ENCODE data around the gene KLF18.
"Not testable (repeated sequence)": the region's sequence is repeated elsewhere in the genome, so short reads cannot be mapped to it uniquely, and the experiment has no call there.

KLF18 gene

DNA sequence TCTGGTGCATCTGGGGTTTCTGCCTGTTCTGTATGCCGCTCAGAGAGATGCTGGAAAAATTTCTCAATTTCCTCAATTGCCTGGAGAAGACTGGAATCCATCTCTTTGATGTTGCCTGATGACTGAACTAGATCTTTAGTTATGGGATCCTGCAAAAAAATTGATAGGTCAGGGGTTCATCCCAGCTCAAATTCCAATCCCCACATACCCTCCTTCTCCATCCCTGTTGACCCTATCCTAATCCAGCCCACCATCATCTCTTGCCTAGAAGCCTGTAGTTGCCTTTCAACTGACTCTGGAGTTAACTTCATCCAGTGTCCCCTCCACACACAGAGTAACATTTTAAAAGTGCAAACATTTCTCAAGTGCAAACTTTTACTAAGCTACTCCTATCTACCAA is at the start of gene KLF18:
TSS of gene KLF18 (minus strand) at position 101 of the 400 bp plus-strand sequence. CDS start at position 101, 0 bp downstream.
- no peak for DNase-seq
- intact Hi-C loops (cut with DNase I): no loop called here

DNA sequence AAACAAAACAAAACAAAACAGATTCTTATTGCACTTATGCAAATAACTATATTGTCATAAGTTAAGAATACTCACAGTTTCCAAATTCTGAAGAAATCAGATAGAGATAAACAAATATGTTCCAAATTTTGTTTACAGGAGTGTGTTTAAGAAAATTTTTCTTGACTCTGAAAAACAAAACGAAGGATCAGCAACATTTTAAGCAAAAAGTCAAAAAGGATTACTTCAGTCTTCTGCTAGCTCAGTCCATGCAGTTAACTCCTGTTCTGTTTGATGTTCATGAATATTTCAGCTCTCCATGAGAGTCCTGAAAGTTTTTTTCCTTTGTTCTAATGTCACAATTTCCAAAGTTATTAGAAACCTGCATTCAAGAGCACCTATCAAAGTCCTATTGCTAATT is 33.2 kb upstream of the KLF18 start:
- intact Hi-C loops (cut with DNase I): no loop called here
- DNase-seq: no peak

GRCh38 chr1:44170281-44170823 is 28.9 kb upstream of the KLF18 start:
- DNase-seq: no peak
- intact Hi-C loops (cut with DNase I): no loop called here

DNA sequence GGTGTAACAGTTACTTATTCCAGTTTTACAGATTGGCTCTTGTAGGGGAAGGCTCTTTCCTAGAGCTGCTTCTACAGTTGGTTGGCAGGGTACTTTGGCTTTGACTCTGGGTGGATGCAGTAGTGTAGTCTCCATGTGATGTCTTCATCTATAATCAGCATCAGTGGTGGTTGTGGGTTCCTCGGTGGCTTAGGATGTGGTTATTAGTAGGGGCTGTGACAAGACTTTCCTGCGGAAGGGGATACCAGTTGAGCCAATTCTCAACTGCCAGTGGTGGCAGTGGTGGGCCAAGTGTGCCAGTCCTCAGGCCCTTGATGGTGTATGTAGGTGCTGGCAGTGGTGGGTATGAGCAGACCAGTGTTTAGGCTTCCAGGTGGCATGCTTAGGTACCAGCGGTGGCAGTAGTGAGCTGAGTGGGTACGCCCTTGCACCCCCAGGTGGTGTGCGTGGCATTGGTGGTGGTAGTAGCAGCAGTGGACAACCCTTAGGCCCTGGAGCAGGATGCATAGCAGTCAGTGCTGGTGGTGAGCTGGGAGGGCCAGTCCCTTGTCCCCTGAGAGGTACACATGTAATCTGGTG is 27.2 kb upstream of the KLF18 start:
- DNase-seq: no peak
- intact Hi-C loops (cut with DNase I): no loop called here

DNA sequence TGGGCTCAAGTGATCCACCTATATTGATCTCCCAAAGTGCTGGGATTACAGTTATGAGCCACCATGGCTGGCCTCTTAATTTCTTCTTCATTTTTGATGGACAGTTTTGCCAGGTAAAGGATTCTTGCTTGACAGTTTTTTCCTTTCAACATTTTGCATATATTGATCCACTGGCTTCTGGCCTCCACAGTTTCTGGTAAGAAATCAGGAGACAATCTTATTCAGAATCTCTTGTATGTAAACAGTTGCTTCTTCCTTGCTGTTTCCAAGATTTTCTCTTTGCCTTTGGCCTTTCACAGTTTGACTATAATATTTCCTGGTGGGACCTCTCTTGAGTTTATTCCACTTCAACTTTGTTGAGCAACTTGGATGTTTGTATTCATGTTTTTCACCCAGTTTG is 20.1 kb upstream of the KLF18 start:
- peak in 1 of 10 donors; percentile 2 for DNase-seq
- intact Hi-C loops (cut with DNase I): no loop called here

DNA sequence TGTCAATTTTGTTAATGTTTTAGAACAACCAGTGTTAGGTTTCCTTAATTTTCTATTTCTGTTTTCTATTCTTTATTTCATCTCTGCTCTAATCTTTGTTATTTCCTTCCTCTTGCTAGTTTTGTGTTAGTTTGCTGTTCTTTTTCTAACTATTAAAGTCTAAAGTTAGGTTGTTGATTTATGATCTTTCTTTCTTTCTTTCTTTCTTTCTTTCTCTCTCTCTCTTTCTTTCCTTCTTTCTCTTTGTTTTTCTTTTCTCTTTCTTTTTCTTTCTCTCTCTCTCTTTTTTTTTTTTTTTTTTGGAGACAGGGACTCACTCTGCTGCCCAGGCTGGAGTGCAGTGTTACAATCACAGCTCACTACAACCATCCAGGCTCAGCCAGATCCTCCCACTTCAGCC is 17.4 kb upstream of the KLF18 start:
- intact Hi-C loops (cut with DNase I): no loop called here
- DNase-seq: no peak

DNA sequence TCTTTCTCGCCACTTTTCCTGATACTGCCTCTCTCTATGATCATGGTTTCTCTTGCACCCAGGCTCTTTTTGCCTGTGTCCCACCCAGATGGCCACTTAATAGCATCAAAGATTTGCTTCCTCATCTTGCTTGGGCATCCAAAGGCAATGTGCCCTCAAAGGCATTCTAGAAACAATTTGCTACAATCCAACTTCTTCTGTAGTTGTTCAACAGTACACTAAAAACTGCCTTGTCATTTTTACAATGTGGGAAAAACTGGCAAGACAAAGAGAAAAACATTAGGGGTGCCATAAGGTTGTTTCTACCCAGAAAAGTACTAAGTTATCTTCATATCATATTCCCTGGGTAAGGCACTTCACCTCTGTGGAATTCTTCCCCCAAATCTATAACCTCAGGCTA is 16.5 kb upstream of the KLF18 start:
- intact Hi-C loops (cut with DNase I): no loop called here

GRCh38 chr1:44154049-44154448 is 12.6 kb upstream of the KLF18 start:
- intact Hi-C loops (cut with DNase I): no loop called here
- peak in 1 of 10 donors; percentile 24 for DNase-seq

More for the DNA sequence above, 16.5 kb upstream of the KLF18 start:
- DNase-seq: no peak

DNA sequence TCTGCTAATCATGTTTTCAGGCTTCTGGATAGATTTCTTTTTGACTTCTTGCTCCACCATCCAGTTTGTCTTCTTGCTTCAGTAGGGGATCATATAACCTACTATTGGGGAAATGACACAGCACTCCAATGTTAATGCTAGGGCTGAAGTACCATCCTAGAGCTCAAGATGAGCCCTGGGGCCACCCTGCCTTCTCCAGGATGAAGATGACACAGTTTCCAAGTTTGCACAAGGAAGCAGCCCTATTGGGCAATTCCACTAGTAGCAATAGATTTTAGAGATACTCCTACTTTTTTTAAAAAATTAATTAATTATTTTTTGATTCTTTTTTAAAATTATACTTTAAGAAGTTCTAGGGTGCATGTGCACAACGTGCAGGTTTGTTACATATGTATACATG is 11.3 kb upstream of the KLF18 start:
- no peak for DNase-seq
- intact Hi-C loops (cut with DNase I): no loop called here

- DNase-seq: no peak
- intact Hi-C loops (cut with DNase I): no loop called here
These were observed 10.4 kb upstream of the KLF18 start for GRCh38 chr1:44151808-44152207.

DNA sequence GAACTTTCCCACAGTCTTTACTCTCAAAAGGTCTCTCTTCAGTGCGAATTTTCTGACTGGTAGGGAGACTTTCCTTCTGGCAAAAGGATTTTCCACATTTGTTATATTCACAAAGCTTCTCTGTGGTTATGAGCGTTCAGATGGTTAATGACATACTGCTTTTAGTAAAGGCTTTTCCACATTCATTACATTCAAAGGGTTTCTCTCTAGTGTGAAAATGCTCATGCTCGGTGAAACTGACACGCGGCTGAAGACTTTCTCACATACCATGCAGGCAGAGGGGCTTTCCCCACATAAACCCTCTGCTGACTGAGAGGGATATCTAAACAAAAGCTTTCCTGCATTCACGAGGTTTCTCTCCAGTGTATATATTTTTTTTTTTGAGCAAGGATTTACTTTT is 9.9 kb upstream of the KLF18 start:
- intact Hi-C loops (cut with DNase I): no loop called here
- peak in 1 of 10 donors; percentile 11 for DNase-seq

- peak in 1 of 10 donors; percentile 5 for DNase-seq
- intact Hi-C loops (cut with DNase I): no loop called here
These were observed 6.2 kb upstream of the KLF18 start for GRCh38 chr1:44147582-44147981.

DNA sequence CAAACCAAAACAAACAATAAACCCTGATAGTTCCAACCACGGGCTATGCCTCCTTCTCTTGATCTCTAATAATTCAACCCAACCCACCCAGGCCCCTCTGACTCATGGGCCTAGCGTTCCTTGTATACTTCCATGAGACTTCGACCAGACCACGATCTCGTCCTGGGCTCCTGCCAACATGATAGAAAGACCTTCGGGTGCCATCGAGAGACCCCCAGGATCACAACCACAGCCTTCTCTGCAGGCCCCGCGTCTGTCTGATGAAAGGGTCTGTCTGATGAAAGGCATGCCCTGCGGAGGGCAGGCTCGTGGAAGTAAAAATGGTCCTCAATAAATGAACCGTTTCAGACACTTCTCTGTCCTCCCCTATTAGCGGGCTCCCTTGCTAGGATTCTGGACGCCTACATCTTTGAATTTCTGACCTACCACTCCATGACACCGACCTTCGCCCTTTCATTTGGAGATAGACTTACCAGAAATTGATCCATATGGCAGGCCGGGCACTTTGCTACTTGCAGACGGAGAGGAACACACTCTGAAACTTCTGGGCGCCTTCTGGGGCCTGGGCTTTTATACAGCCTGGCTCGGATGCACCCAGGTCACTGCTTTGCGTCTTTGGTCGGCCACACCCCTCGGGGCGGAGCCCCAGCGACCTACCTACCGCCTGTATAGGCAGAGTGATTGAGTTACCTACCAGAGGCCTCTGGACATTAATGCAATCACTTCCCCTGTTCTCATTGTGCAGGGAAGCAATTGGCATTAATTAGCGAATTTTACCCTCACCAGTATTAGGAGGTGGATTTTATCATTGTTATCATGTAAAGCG is 5.3 kb upstream of the KLF18 start:
- peak in 1 of 10 donors; percentile 54 for DNase-seq
- intact Hi-C loops (cut with DNase I): no loop called here

DNA sequence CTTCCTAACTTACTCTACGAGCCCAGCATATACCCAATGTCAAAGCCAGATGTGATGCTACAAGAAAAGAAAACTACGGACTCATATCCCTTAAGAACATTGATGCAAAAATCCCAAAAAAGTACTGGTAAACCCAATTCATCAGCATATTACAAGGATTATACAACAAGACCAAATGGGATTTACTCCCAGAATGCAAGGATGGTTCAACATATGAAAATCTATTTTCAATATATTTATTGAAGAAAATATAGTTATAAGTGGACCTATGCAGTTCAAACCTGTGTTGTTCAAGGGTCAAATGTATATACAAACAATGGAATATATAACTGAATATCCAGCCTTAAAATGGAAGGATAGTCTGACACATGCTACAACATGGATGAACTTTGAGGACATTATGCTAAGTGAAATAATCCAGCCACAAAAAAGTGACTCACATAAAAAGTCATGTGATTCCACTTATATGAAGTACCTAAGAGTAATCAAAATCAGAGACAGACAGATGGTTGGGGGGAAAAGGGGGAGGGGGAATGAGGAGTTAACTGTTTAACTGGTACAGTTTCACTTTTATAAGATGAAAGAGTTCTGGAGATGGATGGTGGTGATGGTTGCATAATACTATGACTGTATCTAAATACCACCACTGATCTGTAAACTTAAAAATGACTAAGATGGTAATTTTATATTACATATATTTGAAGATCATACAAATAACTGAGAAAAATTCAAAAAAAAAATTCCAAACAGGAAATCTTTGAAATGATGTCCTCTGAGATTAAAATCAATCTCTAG is 3.7 kb upstream of the KLF18 start:
- DNase-seq: no peak
- intact Hi-C loops (cut with DNase I): no loop called here

DNA sequence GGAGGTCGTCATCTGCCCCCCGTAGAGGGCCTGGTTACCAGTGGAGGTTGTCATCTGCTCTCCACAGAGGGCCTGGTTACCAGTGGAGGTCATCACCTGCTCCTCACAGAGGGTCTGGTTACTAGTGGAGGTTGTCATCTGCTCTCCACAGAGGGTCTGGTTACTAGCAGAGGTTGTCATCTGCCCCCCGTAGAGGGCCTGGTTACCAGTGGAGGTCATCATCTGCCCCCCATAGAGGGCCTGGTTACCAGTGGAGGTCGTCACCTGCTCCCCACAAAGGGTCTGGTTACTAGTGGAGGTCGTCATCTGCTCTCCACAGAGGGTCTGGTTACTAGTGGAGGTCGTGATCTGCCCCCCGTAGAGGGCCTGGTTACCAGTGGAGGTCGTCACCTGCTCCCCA is 1.9 kb downstream of the KLF18 start:
- intact Hi-C loops (cut with DNase I): not testable (repeated sequence)
- peak in 1 of 10 donors; percentile 30 for DNase-seq

DNA sequence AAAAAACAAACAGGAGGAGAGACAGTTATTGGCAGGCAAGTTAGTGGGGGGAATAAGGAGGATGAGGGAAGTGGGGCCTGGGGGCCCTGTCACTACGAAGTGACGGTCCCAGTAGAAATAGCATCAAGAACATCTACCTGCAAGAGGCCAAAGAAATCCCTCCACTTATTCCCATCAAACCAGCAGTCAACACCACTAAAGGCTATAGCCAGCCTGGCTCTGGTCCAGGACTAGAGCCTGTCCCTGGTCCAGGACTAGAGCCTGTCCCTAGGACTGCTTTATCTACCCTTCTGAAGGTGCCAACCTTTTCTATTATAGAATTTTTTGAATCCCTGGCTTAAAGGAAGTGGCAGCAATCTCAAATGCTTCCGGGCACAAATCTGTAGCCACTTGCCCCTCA is 3.2 kb downstream of the KLF18 start:
- no peak for DNase-seq
- intact Hi-C loops (cut with DNase I): no loop called here

DNA sequence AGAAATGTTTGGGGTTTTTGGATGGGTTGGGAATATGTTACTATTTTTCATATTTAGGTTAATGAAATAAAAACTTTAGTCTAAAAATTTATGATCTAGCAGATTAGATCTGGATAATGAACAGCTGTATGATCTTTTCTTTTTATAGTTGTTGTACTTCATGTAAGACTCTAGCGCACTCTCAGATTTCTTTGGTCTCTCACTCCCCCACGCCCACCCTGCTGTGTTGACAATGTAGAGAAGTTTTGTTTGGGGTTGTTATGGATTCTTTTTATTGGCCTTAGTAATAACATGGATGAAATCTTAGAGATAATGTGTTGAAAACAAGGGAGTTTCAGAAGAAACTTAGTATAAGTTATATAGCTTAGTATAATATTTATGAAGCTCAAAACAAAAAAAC is 5.5 kb downstream of the KLF18 start:
- intact Hi-C loops (cut with DNase I): no loop called here
- peak in 1 of 10 donors; percentile 4 for DNase-seq

DNA sequence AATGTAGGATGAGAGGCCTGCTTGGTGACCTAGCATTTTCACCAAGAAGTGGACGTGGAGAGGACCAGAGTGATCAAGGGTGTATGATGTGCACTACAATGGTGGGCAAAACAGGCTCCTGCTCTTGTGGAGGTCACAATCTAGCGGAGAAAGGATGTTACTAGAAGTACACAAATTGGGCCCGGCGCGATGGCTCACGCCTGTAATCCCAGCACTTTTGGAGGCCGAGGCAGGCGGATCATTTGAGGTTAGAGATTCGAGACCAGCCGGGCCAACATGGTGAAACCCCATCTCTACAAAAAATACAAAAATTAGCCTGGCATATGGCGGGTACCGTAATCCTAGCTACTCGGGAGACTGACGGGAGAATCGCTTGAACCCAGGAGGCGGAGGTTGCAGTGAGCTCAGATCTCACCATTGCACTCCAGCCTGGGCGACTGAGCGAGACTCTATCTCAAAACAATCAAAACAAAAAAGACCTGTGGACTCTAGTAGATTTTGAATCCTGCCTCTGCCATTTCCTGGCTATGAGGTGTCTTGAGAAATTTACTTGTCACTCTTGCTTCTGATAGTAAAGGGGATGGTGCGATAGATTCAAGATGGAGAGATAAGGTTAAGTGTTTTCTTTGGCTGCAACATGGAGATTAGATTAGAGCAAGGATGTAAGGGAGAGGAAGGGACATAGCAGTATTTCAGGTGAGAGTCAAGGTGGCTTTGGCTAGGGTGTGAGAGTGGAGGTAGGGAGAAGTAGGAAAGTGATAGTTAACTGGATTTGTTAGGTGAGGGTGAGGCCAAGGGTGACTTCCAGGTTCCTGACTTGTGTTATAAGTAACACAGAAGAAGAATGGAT is 7.1 kb downstream of the KLF18 start:
- intact Hi-C loops (cut with DNase I): no loop called here
- DNase-seq: peak in 1 of 10 donors; percentile 57

DNA sequence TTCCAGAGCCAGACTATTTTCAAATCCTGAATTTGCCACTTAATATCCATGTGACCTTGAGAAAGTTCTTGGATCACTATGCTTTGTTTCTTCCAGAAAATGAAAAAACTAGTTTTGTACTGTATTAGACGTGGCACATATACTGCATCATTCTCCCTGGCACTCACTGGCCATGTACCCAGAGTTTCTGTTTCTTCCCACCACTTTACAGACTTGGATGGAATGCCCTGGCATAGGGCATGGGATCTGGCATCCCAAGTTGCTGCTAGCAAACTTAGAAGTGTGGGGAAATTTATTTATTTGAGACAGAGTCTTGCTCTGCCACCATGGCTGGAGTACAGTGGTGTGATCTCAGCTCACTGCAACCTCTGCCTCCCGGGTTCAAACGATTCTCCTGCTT is 10.0 kb downstream of the KLF18 start:
- peak in 1 of 10 donors; percentile 8 for DNase-seq
- intact Hi-C loops (cut with DNase I): no loop called here
